Fibroblast of peridontal ligament (primary cell): Measurements from ENCODE around the gene CENPF.
"Not testable (repeated sequence)": the region's sequence is repeated elsewhere in the genome, so short reads cannot be mapped to it uniquely, and the experiment has no call there.

Experiments used
- DNase-seq: peaks from one replicate; pipeline ENCODE4 v3.0.0-alpha.2; 2010; ENCODE audit errors: extremely low read depth

Gene CENPF

GRCh38 chr1:214602764-214603657 is at the start of gene CENPF:
Gene CENPF, plus strand, starts transcription at chr1:214603195. Its CDS starts 10,560 bp downstream, at chr1:214613755.
- peak; percentile 99 for DNase-seq

GRCh38 chr1:214557952-214558735 is 44.9 kb upstream of the CENPF start:
- DNase-seq, result peak; percentile 74

- DNase-seq, result peak; percentile 67
Measured at GRCh38 chr1:214563881-214564280, 39.1 kb upstream of the CENPF start.

- no peak for DNase-seq
Measured at GRCh38 chr1:214565310-214565709, 37.7 kb upstream of the CENPF start.

DNA sequence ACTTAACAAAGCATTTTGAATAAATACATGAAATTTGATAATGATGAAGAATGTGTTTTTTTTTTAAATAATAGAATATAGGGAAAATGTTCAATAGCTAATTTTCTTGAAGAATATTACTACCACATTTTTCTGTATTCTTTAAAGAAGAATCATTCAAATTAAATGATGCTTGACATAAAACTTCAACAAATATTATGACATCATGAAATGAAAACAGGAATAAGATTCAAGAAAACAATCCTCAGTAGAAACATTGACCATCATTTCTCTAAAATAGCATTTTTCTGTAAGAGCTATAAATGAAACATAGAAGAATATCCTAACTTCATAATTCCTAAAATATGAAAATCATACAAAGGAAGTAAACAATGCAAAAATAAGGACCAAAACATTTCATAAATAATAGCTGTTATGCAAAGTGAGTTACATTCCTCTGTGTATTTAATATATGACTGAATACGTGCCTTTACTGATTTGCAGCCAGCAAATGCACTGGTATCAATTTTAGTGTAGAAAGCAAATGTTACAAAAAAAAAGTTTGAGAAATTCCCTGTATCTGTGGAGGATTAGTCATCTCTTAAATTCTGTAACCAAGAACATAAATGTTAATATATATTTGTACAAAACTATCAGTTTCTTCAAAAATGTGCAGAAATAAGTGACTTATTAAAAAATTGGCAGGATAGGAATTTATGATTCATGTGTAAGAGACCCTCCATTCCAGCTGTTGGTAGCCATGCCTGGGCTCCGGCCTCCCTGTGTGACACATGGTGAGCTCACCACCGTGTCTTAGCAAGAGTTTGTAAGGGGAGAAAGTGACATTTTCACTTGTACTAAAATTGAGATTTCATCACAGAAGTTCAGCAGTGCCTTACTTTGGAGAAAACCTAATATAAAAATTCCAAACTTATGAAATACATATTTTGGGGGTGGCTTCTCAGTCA is 36.6 kb upstream of the CENPF start:
- peak; percentile 80 for DNase-seq

DNA sequence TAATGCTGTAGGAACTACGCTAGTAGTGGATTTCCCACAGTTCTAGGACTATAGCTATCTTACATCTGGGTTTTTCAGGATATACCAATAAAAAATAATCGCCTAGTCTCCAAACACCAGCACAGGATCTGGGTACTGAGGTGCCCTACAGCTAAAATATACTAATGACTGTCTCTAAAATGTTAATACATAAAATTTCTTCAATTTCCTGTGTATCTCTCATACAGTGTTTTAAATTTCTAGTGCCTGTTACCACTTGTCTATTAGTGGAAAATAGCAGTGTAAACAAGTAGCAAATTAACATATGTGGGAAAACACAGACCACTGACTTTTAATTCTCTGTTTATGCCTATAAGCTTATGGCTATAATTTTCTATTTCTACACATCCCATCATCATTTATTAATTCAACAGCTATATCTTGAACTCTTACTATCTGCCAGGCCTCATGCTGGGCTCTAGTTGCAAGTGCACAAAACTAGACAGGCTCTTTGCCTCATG is 35.5 kb upstream of the CENPF start:
- DNase-seq, result no peak

- peak; percentile 49 for DNase-seq
Measured at GRCh38 chr1:214568328-214568727, 34.7 kb upstream of the CENPF start.

DNA sequence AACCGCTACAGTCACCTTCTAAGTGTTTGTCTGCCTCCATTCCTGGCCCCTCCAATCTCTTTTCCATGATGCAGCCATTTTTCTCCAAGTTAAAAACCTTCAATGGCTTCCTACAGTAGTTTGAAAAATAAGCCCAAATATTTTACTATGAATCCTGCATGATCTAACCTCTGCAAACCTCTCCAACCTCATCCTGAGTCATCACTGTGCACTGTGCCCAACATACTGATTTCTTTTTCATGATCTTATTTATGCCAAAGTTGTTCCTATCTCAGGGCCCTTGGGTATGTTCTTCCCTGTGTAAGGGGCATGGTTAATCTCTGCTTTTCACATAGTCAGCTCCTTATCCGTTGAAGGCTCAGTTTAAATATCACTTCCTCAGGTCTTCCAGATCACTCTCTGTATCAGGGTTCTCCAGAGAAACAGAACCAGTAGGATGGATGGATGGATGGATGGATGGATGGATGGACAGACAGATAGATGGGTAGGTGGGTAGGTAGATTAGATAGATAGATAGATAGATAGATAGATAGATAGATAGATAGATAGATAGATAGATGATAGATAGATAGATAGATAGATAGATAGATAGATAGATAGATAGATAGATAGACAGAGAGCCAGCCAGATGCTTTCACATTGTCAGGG is 33.5 kb upstream of the CENPF start:
- DNase-seq, result peak; percentile 77

DNA sequence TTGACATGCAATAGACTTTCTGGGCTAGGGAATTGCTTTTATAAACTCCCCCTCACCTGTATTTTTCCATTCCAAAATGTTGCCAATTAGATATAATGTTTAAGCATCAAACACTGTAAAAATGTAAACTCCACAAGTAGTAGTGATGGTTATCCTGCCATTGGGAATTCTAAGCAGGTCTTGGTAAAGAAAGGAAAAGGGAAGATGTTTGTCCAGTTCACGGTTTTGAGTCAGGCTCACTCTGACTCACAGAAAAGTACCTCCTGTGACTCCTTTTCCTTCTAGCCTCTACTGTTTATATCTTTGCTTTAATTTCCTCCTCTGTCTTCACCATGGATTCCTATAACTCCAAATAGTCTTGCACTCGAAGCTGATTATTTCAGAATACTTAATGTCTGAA is 32.6 kb upstream of the CENPF start:
- DNase-seq, result peak; percentile 68

DNA sequence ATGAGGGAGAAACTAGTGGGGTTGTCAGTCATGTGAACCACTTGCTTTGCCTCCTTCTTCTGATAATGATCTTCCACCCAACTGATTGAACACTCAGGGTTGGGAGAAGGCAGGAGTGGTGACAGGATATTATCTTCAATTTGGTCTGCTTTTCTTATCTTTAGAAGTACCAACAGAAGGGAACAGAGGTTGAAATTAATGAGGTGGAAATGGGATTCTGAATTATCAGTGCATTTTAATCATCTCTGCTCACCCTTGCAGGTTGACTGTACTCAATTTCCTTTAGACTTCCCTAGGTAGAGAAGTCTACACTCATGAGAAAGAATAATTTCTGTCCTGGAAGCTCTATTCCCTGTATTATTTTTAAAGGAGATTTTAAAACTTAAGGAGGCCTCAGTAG is 31.7 kb upstream of the CENPF start:
- DNase-seq, result no peak

DNA sequence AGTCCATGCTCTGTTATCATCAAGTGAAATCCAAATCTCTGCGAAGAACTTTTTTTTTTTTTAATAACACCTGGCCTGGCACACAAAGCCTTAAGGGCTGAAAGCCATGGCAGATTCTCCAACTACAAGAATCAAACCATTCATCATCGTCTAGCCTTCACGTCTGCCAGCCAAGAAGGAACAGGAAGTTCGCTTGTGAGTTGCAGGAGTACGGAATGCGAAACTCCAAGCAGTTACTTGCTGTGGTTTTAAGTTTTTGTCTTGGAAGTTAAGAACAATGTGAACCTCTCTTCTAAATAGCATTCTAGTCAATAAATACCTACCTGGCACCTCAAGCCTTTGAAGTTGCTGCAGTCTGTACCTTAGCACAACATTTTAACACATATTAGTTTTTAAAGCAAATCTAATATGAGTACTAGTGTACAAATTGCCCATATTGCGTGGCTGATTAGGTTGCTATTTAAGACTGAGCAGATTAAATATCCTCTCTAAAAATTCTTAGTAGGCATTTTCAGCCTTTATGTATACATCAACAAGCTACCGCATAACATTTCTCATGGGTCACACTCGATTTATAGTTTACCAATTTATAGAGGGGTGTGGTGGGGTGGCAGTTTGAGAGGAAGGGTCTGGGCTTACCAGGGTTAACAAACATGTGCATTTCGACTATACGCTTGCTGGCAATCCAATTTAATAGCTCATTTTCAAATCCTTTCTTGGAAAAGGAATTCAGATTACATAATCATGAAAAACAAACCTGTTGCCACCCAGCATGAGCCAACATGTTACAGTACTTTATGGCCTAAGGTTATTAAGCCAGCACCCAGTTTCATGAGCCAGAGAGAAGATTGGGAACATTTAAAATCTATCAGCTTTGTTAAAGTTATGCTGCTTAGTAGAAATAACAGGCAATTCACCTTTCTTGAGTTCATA is 29.3 kb upstream of the CENPF start:
- no peak for DNase-seq

DNA sequence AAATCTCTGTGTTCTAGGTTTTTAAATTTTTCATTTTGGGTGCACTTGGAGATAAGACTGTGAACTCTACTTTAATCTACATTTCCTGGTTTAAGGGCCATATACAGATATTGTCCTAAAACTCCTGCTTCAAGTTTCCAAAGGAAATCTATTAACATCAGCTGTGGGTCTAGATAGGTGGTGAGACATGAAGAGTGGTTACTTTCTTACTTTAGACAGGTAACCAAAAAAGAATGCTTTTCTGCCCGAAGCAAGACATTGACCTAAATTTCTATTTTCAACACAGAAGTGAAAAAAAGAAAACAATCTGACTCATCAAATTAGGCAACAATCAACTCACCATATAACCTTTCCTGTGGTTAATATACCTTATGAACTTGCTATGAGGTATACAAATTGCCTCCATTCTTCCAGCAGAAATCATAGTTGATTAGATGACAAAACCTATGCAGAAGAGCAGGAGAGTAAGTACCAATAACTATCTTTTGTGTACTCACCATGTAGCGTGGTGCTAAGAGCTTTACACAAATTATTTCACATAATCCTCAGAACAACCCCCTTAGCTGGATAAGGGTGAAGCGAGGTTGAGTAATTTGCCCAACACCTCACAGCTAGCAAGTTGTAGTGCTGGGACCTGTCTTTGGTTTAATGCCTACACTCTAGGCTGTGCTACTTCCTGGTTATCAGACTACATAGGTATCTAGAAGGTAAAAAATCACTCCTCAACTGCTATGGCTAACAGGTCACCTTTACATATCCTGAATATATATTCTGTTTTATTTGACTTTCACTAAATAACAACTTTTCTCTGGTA is 28.2 kb upstream of the CENPF start:
- DNase-seq, result no peak

DNA sequence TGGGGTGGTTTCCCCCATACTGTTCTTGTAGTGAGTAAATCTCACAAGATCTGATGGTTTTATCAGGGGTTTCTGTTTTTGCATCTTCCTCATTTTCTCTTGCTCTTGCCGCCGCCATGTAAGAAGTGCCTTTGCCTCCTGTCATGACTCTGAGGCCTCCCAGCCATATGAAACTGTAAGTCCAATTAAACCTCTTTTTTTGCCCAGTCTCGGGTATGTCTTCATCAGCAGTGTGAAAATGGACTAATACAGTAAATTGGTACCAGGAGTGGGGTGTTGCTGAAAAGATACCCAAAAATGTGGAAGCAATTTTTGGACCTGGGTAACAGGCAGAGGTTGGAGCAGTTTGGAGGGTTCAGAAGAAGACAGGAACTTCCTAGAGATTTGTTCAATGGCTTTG is 26.9 kb upstream of the CENPF start:
- not testable (repeated sequence) for DNase-seq

DNA sequence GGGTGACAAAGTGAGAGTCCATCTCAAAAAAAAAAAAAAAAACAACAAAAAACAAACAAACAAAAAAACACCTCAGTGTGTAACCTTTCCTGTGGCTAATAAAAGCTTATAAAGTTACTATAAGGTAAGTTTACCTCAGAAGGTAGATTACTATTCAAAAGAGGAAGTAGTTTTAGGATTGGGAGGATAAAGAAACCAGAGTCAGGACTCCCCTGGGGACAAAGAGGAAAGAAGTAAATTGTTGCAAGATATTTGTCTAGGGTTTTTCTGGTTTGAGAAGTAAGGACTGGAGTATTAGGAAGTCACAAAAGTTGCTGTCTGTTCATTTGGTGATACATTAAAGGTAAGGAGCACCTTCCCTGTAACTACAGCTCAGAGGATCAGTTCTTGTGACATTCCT is 23.8 kb upstream of the CENPF start:
- DNase-seq, result no peak

GRCh38 chr1:214581785-214582184 is 21.2 kb upstream of the CENPF start:
- DNase-seq, result peak; percentile 67

GRCh38 chr1:214582289-214582891 is 20.6 kb upstream of the CENPF start:
- DNase-seq, result no peak

DNA sequence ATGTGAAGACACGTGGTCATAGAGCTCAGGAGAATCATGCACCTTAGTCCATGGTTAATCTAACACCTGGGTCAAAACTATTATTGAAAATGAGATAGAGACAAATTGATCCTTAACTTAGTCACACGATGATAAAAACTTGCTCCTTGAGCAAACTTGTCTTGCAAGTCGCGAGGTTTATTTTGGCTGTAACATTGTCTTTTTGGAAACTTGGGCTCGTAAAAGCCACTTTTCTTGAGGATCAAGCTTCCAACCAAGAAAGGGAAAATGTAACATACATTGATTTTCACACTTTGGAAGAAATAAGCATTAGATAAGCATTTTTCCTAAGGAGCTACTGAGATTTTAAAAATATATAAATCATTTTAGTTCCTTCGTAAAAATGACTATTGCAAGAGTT is 19.9 kb upstream of the CENPF start:
- no peak for DNase-seq

GRCh38 chr1:214583824-214584554 is 19.0 kb upstream of the CENPF start:
- DNase-seq, result no peak
